ENCODE data around the gene CEP72. TPM values are rescaled to one million over a fixed set of nuclear protein-coding genes. Genes with fewer than 3 reads are reported as not detected.
"Not testable (repeated sequence)": the region's sequence is repeated elsewhere in the genome, so short reads cannot be mapped to it uniquely, and the experiment has no call there.

Gene CEP72
- total RNA-seq, 1 experiment from 2014 or later = 7.7 TPM

GRCh38 chr5:579211-579610, 32.9 kb upstream of the CEP72 start:
- in situ Hi-C loops (cut with HindIII; ENCODE audit: low pct_unique_long_range_greater_than_20kb, low sequenced_read_pairs) = no loop called here
- no peak for DNase-seq (ENCODE audit: low read depth)

GRCh38 chr5:579746-580366, 32.3 kb upstream of the CEP72 start:
- in situ Hi-C loops (cut with HindIII; ENCODE audit: low pct_unique_long_range_greater_than_20kb, low sequenced_read_pairs) = no loop called here

GRCh38 chr5:580436-580835, 31.7 kb upstream of the CEP72 start:
- no peak for DNase-seq (ENCODE audit: low read depth)
- in situ Hi-C loops (cut with HindIII; ENCODE audit: low pct_unique_long_range_greater_than_20kb, low sequenced_read_pairs) = no loop called here

More at GRCh38 chr5:579746-580366, 32.3 kb upstream of the CEP72 start:
- no peak for DNase-seq (ENCODE audit: low read depth)

GRCh38 chr5:581266-581665, 30.9 kb upstream of the CEP72 start:
- DNase-seq (ENCODE audit: low read depth) = no peak
- in situ Hi-C loops (cut with HindIII; ENCODE audit: low pct_unique_long_range_greater_than_20kb, low sequenced_read_pairs) = no loop called here

GRCh38 chr5:581941-582340, 30.2 kb upstream of the CEP72 start:
- in situ Hi-C loops (cut with HindIII; ENCODE audit: low pct_unique_long_range_greater_than_20kb, low sequenced_read_pairs) = no loop called here

GRCh38 chr5:582445-582844, 29.7 kb upstream of the CEP72 start:
- DNase-seq (ENCODE audit: low read depth); in situ Hi-C loops (cut with HindIII; ENCODE audit: low pct_unique_long_range_greater_than_20kb, low sequenced_read_pairs): not testable (repeated sequence)

More at GRCh38 chr5:581941-582340, 30.2 kb upstream of the CEP72 start:
- DNase-seq (ENCODE audit: low read depth) = no peak

GRCh38 chr5:582936-583635, 29.1 kb upstream of the CEP72 start:
- in situ Hi-C loops (cut with HindIII; ENCODE audit: low pct_unique_long_range_greater_than_20kb, low sequenced_read_pairs) = no loop called here

GRCh38 chr5:583645-584044, 28.5 kb upstream of the CEP72 start:
- in situ Hi-C loops (cut with HindIII; ENCODE audit: low pct_unique_long_range_greater_than_20kb, low sequenced_read_pairs) = no loop called here
- no peak for DNase-seq (ENCODE audit: low read depth)

More at GRCh38 chr5:582936-583635, 29.1 kb upstream of the CEP72 start:
- no peak for DNase-seq (ENCODE audit: low read depth)

GRCh38 chr5:584216-584615, 27.9 kb upstream of the CEP72 start:
- in situ Hi-C loops (cut with HindIII; ENCODE audit: low pct_unique_long_range_greater_than_20kb, low sequenced_read_pairs) = no loop called here
- no peak for DNase-seq (ENCODE audit: low read depth)

- DNase-seq (ENCODE audit: low read depth) = no peak
- in situ Hi-C loops (cut with HindIII; ENCODE audit: low pct_unique_long_range_greater_than_20kb, low sequenced_read_pairs) = no loop called here
Observed at GRCh38 chr5:584846-585245, 27.3 kb upstream of the CEP72 start.

GRCh38 chr5:585556-585955, 26.6 kb upstream of the CEP72 start:
- DNase-seq (ENCODE audit: low read depth) = no peak
- in situ Hi-C loops (cut with HindIII; ENCODE audit: low pct_unique_long_range_greater_than_20kb, low sequenced_read_pairs) = no loop called here

GRCh38 chr5:585962-586628, 26.0 kb upstream of the CEP72 start:
- no peak for DNase-seq (ENCODE audit: low read depth)
- in situ Hi-C loops (cut with HindIII; ENCODE audit: low pct_unique_long_range_greater_than_20kb, low sequenced_read_pairs) = no loop called here

- in situ Hi-C loops (cut with HindIII; ENCODE audit: low pct_unique_long_range_greater_than_20kb, low sequenced_read_pairs) = no loop called here
- no peak for DNase-seq (ENCODE audit: low read depth)
Observed at GRCh38 chr5:586751-587285, 25.3 kb upstream of the CEP72 start.

GRCh38 chr5:587403-587802, 24.7 kb upstream of the CEP72 start:
- no peak for DNase-seq (ENCODE audit: low read depth)
- in situ Hi-C loops (cut with HindIII; ENCODE audit: low pct_unique_long_range_greater_than_20kb, low sequenced_read_pairs) = no loop called here

- in situ Hi-C loops (cut with HindIII; ENCODE audit: low pct_unique_long_range_greater_than_20kb, low sequenced_read_pairs) = no loop called here
- DNase-seq (ENCODE audit: low read depth) = no peak
Observed at GRCh38 chr5:588406-588995, 23.6 kb upstream of the CEP72 start.

- no peak for DNase-seq (ENCODE audit: low read depth)
- in situ Hi-C loops (cut with HindIII; ENCODE audit: low pct_unique_long_range_greater_than_20kb, low sequenced_read_pairs) = no loop called here
Observed at GRCh38 chr5:589173-589572, 23.0 kb upstream of the CEP72 start.

GRCh38 chr5:589588-589987, 22.6 kb upstream of the CEP72 start:
- no peak for DNase-seq (ENCODE audit: low read depth)
- in situ Hi-C loops (cut with HindIII; ENCODE audit: low pct_unique_long_range_greater_than_20kb, low sequenced_read_pairs) = no loop called here

GRCh38 chr5:590346-590745, 21.8 kb upstream of the CEP72 start:
- no peak for DNase-seq (ENCODE audit: low read depth)
- in situ Hi-C loops (cut with HindIII; ENCODE audit: low pct_unique_long_range_greater_than_20kb, low sequenced_read_pairs) = no loop called here

GRCh38 chr5:591746-592145, 20.4 kb upstream of the CEP72 start:
- in situ Hi-C loops (cut with HindIII; ENCODE audit: low pct_unique_long_range_greater_than_20kb, low sequenced_read_pairs) = no loop called here
- no peak for DNase-seq (ENCODE audit: low read depth)

All from Caki2 (cell line).